Measurements from ENCODE around the gene HUWE1. TPM values are rescaled to one million over a fixed set of nuclear protein-coding genes. Genes with fewer than 3 reads are reported as not detected.

The HUWE1 gene
- total and polyA plus RNA-seq, 4 donors = 91.1 to 128 (median 116) TPM

DNA sequence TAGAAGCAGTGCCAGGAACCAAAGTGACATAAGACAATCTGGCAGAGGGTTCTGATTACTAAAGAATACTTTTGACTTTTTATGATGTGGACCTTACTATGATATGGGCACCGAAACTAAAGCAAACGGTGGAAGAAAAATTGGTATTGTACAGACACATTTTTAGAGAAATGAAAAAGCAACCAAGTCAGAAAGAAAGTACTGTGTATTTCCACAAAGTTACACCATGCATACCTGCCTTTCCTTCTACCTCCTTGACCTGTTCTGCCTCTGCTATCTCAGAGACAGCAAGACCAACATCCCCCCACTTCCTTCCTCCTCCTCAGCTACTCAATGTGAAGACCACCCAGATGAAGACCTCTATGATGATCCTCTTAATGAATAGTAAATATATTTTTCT is 88.3 kb downstream of the HUWE1 start:
- WGBS (ENCODE audit: insufficient coverage) = no CpG with 5 or more reads among the region's 2 CpGs
- no peak for DNase-seq (ENCODE audit: low read depth in 4 of 6, low spot score in 6 of 6)
- H3K36me3 ChIP-seq (ENCODE audit: control insufficient read depth, insufficient read depth, low read length) = peaks cover 9% of the 10 kb centered on the region

DNA sequence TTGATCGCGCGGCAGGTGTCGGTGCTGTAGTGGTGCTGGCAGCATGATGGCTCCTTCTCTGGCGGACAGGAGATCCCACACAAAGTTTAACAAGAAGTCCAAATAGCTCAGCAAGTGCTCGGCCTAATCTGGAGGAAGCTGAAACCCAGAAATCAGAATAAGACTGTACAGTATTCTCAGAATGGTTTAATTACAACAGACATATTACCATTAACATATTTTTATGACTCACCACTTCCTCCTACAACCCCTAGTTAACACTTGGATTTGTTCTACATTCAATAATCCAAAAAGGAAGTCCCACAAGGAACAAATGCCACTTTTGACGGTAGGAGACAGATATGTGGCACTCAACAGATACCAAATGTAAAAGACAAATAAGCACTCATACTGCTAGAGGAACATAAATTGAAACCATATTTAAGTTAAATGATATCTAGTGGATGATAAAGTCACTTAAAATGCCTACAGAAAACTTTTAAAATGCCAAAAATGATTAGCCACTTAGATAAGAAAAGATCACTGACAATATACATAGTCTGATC is 91.2 kb downstream of the HUWE1 start:
- DNase-seq (ENCODE audit: low read depth in 4 of 6, low spot score in 6 of 6) = no peak
- H3K27me3 ChIP-seq (ENCODE audit: control insufficient read depth, insufficient read depth, low read length) = peaks cover 5% of the 10 kb centered on the region
- H3K36me3 ChIP-seq (ENCODE audit: control insufficient read depth, insufficient read depth, low read length) = peaks cover 2% of the 10 kb centered on the region
- no peaks in the 10 kb centered on the region for H3K4me1 ChIP-seq (ENCODE audit: control insufficient read depth, insufficient read depth, low read length)
- H3K9me3 ChIP-seq (ENCODE audit: control insufficient read depth, insufficient read depth, low read length) = no peaks in the 10 kb centered on the region
- H3K4me3 ChIP-seq (ENCODE audit: low read depth, low read length) = no peak overlapping the region
- H3K27ac ChIP-seq (ENCODE audit: low read depth, low read length) = no peak overlapping the region
- 90% methylated on average over 2 of the region's 7 CpGs for whole genome bisulfite sequencing (ENCODE audit: insufficient coverage)

More for the DNA sequence above, 88.3 kb downstream of the HUWE1 start:
- Histone ChIP-seq H3K4me1 (ENCODE audit: control insufficient read depth, insufficient read depth, low read length) (no peaks in the 10 kb centered on the region), H3K27ac (ENCODE audit: low read depth, low read length) (no peak overlapping the region), H3K4me3 (ENCODE audit: low read depth, low read length) (no peak overlapping the region), H3K27me3 (ENCODE audit: control insufficient read depth, insufficient read depth, low read length) (no peaks in the 10 kb centered on the region), H3K9me3 (ENCODE audit: control insufficient read depth, insufficient read depth, low read length) (no peaks in the 10 kb centered on the region)

DNA sequence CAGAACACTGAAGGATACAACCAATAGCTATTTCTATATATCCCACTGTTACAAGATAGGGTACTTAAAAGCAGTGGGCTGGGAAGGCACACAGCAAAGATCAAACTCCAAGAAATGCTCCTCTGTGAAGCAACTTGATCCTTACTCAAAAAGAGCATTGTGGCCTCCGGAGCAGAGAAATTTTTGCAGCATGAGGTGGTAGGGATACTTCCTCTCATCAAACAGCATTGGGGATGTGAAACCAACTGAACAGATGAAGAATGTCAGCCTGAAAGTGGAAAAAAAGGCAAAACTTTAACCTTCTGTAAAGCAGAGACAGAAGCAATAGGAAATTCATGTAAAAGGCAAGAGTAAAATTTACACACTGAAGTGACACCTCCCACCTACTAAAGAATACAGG is 92.2 kb downstream of the HUWE1 start:
- Histone ChIP-seq H3K9me3 (ENCODE audit: control insufficient read depth, insufficient read depth, low read length) (no peaks in the 10 kb centered on the region), H3K36me3 (ENCODE audit: control insufficient read depth, insufficient read depth, low read length) (peaks cover 2% of the 10 kb centered on the region), H3K4me3 (ENCODE audit: low read depth, low read length) (no peak overlapping the region), H3K27ac (ENCODE audit: low read depth, low read length) (no peak overlapping the region), H3K27me3 (ENCODE audit: control insufficient read depth, insufficient read depth, low read length) (peaks cover 5% of the 10 kb centered on the region), H3K4me1 (ENCODE audit: control insufficient read depth, insufficient read depth, low read length) (no peaks in the 10 kb centered on the region)
- no CpG with 5 or more reads among the region's 1 CpG for WGBS (ENCODE audit: insufficient coverage)
- DNase-seq (ENCODE audit: low read depth in 4 of 6, low spot score in 6 of 6) = no peak

DNA sequence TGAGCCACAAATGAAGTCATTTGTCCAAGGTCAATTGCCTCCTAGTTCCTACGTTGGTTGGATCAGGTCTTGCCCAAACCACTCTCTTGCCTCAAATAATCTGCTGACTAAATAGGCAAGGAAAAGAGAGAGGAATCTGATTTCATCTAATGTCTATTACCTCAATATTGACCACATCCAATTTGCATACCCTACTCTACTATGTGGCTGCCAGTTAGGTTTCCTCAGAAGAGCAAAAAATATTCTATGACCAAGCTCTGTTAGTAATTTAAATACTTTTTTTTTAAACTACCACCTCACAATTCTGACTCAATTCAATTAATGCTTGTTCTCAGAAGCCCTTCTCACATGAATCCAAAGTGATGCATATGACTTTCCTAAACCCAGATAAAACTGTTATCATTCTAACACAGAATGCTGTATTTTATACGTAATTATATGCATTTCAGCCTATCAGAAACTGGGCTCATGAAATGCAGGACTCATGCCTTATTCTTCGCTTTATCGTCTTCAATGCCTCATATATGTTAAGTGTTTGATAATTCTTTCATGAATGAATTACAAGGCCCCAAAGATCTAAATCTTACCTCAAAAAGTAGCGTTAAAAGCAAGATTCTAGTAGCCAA is 98.6 kb downstream of the HUWE1 start:
- Histone ChIP-seq H3K4me1 (ENCODE audit: control insufficient read depth, insufficient read depth, low read length) (no peaks in the 10 kb centered on the region), H3K4me3 (ENCODE audit: low read depth, low read length) (no peak overlapping the region), H3K27ac (ENCODE audit: low read depth, low read length) (no peak overlapping the region), H3K27me3 (ENCODE audit: control insufficient read depth, insufficient read depth, low read length) (peaks cover 18% of the 10 kb centered on the region), H3K9me3 (ENCODE audit: control insufficient read depth, insufficient read depth, low read length) (no peaks in the 10 kb centered on the region), H3K36me3 (ENCODE audit: control insufficient read depth, insufficient read depth, low read length) (peaks cover 9% of the 10 kb centered on the region)
- peak in 1 of 6 donors; percentile 60 for DNase-seq (ENCODE audit: low read depth in 4 of 6, low spot score in 6 of 6)
- 73% methylated on average over 2 of the region's 5 CpGs for WGBS (ENCODE audit: insufficient coverage)

DNA sequence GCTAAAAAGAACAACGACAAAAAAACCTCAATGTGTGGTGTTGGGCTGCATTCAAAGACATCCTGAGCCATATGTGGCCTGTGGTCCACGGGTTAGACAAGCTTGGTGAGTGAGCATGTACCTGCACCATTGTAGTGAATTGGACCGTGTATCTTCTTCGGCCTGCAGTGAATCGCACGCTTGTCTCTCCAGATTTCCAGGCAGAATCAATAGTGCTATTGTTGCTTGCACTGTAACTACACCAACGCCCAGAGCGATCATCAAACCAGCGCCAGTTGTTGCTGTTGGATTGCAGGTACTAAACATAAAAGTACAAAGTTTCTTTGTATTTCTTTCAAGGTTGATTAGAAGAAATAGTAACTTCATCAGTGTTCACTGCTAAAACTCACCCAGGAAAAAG is 101.6 kb downstream of the HUWE1 start:
- DNase-seq (ENCODE audit: low read depth in 4 of 6, low spot score in 6 of 6) = no peak
- H3K27me3 ChIP-seq (ENCODE audit: control insufficient read depth, insufficient read depth, low read length) = peaks cover 16% of the 10 kb centered on the region
- 86% methylated on average over 6 of the region's 9 CpGs for WGBS (ENCODE audit: insufficient coverage)
- H3K4me3 ChIP-seq (ENCODE audit: low read depth, low read length) = no peak overlapping the region
- H3K4me1 ChIP-seq (ENCODE audit: control insufficient read depth, insufficient read depth, low read length) = no peaks in the 10 kb centered on the region
- peaks cover 15% of the 10 kb centered on the region for H3K36me3 ChIP-seq (ENCODE audit: control insufficient read depth, insufficient read depth, low read length)
- H3K9me3 ChIP-seq (ENCODE audit: control insufficient read depth, insufficient read depth, low read length) = no peaks in the 10 kb centered on the region
- no peak overlapping the region for H3K27ac ChIP-seq (ENCODE audit: low read depth, low read length)

DNA sequence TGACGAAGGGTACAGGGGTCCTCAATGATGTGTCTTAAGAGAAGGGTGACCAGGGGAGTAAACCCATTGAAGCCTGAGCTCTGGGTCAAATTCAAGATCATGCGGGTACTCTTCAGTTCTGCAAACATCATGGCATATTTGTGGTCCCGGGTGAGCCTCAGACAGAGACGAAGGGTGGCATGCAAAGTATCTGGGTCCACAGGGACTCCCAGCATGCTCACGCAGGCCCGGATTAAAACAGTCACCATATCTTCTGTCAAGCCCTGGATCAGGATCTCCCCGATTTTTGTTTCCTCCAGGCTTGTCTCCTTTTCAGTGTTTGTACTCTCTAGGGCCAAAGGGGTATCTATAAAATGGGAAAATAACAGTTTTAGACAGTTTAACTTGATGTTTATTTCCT is 102.9 kb downstream of the HUWE1 start:
- H3K27ac ChIP-seq (ENCODE audit: low read depth, low read length) = no peak overlapping the region
- peaks cover 15% of the 10 kb centered on the region for H3K36me3 ChIP-seq (ENCODE audit: control insufficient read depth, insufficient read depth, low read length)
- 85% methylated on average over 5 of the region's 7 CpGs for WGBS (ENCODE audit: insufficient coverage)
- no peak overlapping the region for H3K4me3 ChIP-seq (ENCODE audit: low read depth, low read length)
- DNase-seq (ENCODE audit: low read depth in 4 of 6, low spot score in 6 of 6) = no peak
- H3K27me3 ChIP-seq (ENCODE audit: control insufficient read depth, insufficient read depth, low read length) = peaks cover 16% of the 10 kb centered on the region
- no peaks in the 10 kb centered on the region for H3K9me3 ChIP-seq (ENCODE audit: control insufficient read depth, insufficient read depth, low read length)
- H3K4me1 ChIP-seq (ENCODE audit: control insufficient read depth, insufficient read depth, low read length) = no peaks in the 10 kb centered on the region

DNA sequence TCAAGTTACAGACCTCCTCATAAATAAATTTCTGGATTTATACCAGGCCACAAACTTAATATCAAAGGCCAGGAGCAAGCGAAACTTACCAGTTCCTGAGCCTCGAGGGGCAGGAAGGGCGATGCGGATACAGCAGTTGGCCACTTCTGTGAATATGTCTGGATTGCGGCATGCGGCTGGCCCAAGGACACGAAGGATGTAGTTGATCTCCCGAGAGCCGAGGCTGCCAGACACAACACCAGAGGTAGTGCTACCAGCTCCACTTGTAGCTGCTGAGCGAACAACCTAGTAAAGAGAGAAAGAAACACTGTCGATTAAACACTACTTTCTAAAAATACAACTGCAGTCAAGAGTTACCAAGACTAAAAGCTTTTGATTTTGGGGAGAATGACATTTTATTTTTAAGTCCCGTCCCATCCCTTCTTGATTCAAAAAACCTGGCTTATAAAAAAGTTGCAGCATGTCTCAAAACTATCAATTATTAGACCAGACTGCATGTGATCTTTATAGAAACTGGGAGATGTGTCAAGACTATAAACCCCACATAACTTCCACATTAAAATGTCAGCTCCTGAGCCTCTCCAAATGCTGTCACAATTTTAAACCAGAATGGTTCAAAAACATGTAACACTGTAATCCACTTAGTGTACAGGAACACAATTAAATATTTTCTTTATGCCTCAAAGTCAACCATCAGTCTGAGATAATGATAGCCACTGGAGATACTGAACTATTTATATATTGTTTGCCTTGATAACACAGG is 105.6 kb downstream of the HUWE1 start:
- 91% methylated on average over 9 of the region's 12 CpGs for WGBS (ENCODE audit: insufficient coverage)
- Histone ChIP-seq H3K9me3 (ENCODE audit: control insufficient read depth, insufficient read depth, low read length) (no peaks in the 10 kb centered on the region), H3K27me3 (ENCODE audit: control insufficient read depth, insufficient read depth, low read length) (peaks cover 16% of the 10 kb centered on the region), H3K27ac (ENCODE audit: low read depth, low read length) (no peak overlapping the region), H3K4me1 (ENCODE audit: control insufficient read depth, insufficient read depth, low read length) (no peaks in the 10 kb centered on the region), H3K36me3 (ENCODE audit: control insufficient read depth, insufficient read depth, low read length) (peaks cover 15% of the 10 kb centered on the region), H3K4me3 (ENCODE audit: low read depth, low read length) (no peak overlapping the region)
- no peak for DNase-seq (ENCODE audit: low read depth in 4 of 6, low spot score in 6 of 6)

DNA sequence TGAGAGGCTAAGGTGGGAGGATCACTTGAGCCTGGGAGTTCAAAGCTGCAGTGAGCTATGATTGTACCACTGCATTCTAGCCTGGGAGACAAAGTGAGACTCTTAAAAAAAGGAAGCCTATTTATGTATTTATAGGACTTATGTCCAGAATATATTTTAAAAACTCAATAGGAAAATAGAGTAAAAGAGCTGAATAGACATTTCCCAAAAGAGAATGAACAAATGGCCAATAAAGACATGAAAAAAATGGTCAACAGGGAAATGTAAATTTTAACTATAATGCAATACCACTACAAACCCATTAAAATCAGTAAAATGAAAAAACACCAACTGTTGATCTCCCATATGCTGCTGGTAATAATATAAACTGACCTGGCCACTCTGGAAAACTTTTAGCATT is 115.0 kb downstream of the HUWE1 start:
- H3K4me3 ChIP-seq (ENCODE audit: low read depth, low read length) = no peak overlapping the region
- no peaks in the 10 kb centered on the region for H3K9me3 ChIP-seq (ENCODE audit: control insufficient read depth, insufficient read depth, low read length)
- H3K27me3 ChIP-seq (ENCODE audit: control insufficient read depth, insufficient read depth, low read length) = no peaks in the 10 kb centered on the region
- H3K4me1 ChIP-seq (ENCODE audit: control insufficient read depth, insufficient read depth, low read length) = no peaks in the 10 kb centered on the region
- no peak overlapping the region for H3K27ac ChIP-seq (ENCODE audit: low read depth, low read length)
- peaks cover 13% of the 10 kb centered on the region for H3K36me3 ChIP-seq (ENCODE audit: control insufficient read depth, insufficient read depth, low read length)
- no peak for DNase-seq (ENCODE audit: low read depth in 4 of 6, low spot score in 6 of 6)

DNA sequence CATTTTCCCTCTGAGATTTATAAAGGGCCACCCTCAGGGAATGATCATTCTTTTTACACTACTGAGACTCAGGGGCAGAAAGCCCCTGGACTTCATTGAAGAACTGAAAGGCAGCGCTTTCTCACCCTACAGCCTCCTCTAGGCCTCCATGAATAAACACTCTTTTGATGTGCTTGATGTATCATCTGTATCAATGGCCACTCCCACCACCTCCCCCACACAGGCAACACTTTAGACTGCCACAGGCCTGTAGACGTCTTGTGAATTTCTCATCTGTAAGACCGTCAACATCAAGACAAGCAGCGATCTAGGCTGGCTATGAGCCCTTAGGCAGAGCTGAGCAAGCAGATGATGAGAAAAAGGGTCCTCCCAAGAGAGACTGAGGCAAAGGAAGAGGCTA is 123.2 kb downstream of the HUWE1 start:
- H3K4me3 ChIP-seq (ENCODE audit: low read depth, low read length) = no peak overlapping the region
- H3K4me1 ChIP-seq (ENCODE audit: control insufficient read depth, insufficient read depth, low read length) = peaks cover 3% of the 10 kb centered on the region
- no peak overlapping the region for H3K27ac ChIP-seq (ENCODE audit: low read depth, low read length)
- 70% methylated on average over 3 of the region's 4 CpGs for WGBS (ENCODE audit: insufficient coverage)
- H3K9me3 ChIP-seq (ENCODE audit: control insufficient read depth, insufficient read depth, low read length) = no peaks in the 10 kb centered on the region
- no peak for DNase-seq (ENCODE audit: low read depth in 4 of 6, low spot score in 6 of 6)
- peaks cover 36% of the 10 kb centered on the region for H3K36me3 ChIP-seq (ENCODE audit: control insufficient read depth, insufficient read depth, low read length)
- H3K27me3 ChIP-seq (ENCODE audit: control insufficient read depth, insufficient read depth, low read length) = peaks cover 14% of the 10 kb centered on the region

DNA sequence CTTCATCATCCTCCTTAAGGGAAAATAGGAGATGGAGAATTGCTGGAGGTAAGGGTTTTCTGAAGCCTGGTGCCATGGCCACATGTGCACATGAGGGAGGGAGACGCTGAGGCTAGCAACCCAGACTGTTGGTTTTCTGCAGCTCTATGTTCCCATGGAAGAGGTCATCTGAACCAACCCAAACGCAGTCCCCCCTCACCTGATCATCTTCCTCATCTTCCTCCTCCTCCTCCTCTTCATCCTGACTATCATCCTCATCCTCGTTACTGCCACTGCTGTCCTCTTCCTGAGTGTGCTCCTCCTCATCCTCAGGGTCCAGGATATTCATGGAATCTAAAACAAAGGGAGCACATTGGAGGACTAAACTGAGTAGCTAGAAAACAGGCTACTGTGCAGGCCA is 124.6 kb downstream of the HUWE1 start:
- H3K36me3 ChIP-seq (ENCODE audit: control insufficient read depth, insufficient read depth, low read length) = peaks cover 36% of the 10 kb centered on the region
- no peaks in the 10 kb centered on the region for H3K9me3 ChIP-seq (ENCODE audit: control insufficient read depth, insufficient read depth, low read length)
- peaks cover 3% of the 10 kb centered on the region for H3K4me1 ChIP-seq (ENCODE audit: control insufficient read depth, insufficient read depth, low read length)
- peaks cover 14% of the 10 kb centered on the region for H3K27me3 ChIP-seq (ENCODE audit: control insufficient read depth, insufficient read depth, low read length)
- no peak overlapping the region for H3K27ac ChIP-seq (ENCODE audit: low read depth, low read length)
- no peak overlapping the region for H3K4me3 ChIP-seq (ENCODE audit: low read depth, low read length)
- WGBS (ENCODE audit: insufficient coverage) = 82% methylated on average over 2 of the region's 3 CpGs
- no peak for DNase-seq (ENCODE audit: low read depth in 4 of 6, low spot score in 6 of 6)

Data from spinal cord (tissue), 10 donors.